ENCODE data around the gene SLIT3.
"Not testable (repeated sequence)": the region's sequence is repeated elsewhere in the genome, so short reads cannot be mapped to it uniquely, and the experiment has no call there.

- not testable (repeated sequence) for TF ChIP-seq POLR2A (IDR thresholded peaks at IDR 0.05; ENCODE audit: low read length); GATA1 (IDR thresholded peaks at IDR 0.05; ENCODE audit: low read depth, low read length)
Observed at GRCh38 chr5:169211761-169212160, 89.2 kb downstream of the SLIT3 start.

Measured in erythroblast (primary cell).